Endometrial microvascular endothelial cells (primary cell): ENCODE measurements around the gene ZNF362. TPM values are rescaled to one million over a fixed set of nuclear protein-coding genes. Genes with fewer than 3 reads are reported as not detected.

ENCODE experiments used
- in situ Hi-C: cut with HindIII; loops from 2 replicates; pipeline ENCODE4 v1.10.0; 2017; ENCODE audit warnings: low sequenced_read_pairs, low pct_unique_long_range_greater_than_20kb; ENCODE audit errors: inconsistent ontology term
- total RNA-seq: library from RNA; depleted of rRNA; stranded (reverse); fragments of >200 nt; gene quantifications from one replicate; pipeline ENCODE4 v1.2.3, GENCODE V29; 2015; ENCODE audit errors: inconsistent ontology term

Gene ZNF362
- total RNA-seq, 1 donor from 2014 or later, result 6.2 TPM

DNA sequence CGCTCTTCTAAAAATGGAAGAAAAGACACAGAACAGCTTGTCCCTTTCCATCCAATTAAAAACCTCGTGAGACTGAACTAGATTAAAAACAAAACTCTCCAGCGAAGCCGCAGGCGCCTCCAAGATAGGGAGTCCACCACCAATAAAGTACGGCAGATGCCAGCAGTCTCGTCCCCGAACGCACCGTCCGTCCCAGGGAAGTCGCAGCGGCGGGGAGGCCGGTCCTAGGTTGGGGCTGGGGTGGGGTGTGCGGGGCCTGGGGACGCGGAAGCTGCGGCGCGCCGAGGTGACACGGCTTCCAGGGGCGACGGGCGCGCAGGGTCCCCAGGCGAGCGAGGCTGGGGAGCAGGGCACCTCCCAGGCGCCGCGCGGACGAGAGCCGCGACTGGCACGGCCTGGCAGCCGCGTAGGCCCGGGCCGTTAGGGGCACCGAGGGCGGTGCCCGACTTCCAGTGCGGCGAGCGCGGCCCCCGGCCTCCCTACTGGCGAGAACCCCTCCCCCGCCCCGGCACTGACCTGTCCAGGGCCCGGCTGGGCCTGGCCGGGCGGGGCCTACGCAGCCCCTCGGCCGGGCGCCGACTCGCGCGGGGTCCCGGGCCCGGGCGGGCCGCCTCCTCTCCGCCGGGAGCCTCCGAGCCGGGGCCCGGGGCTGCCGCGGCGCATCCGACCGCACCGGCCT lies 92.9 kb downstream of the ZNF362 start:
- in situ Hi-C loops, result no loop called here

- in situ Hi-C loops, result no loop called here
Measured at GRCh38 chr1:33349778-33350610, 93.7 kb downstream of the ZNF362 start.

Other genes with a start within 250 kb of the ZNF362 start
- gene AK2, start 219.6 kb upstream of the ZNF362 start, total RNA-seq, result 160 TPM
- gene AZIN2, start 175.3 kb upstream of the ZNF362 start, total RNA-seq, result not detected
- 1.4 TPM for gene TRIM62, start 74.4 kb upstream of the ZNF362 start, total RNA-seq
- gene A3GALT2, start 64.6 kb downstream of the ZNF362 start, total RNA-seq, result not detected
- gene PHC2, start 174.6 kb downstream of the ZNF362 start, total RNA-seq, result 112 TPM
- gene ZSCAN20, start 216.2 kb downstream of the ZNF362 start, total RNA-seq, result 3.7 TPM